SH-SY5Y (cell line): ENCODE measurements around the gene TREML2.

Experiments used
- GATA2 ChIP-seq: IDR thresholded peaks from 2 replicates; pipeline ENCODE4 v1.6.1; 2011; ENCODE audit warnings: mild to moderate bottlenecking, low read depth, low read length
- GATA3 ChIP-seq: IDR thresholded peaks from 2 replicates; pipeline ENCODE4 v1.6.1; 2011; ENCODE audit warnings: low read depth, mild to moderate bottlenecking, low read length, moderate library complexity

- TF ChIP-seq GATA2, result no peak
- no peak for TF ChIP-seq GATA3
Observed at GRCh38 chr6:41160933-41161332, 40.0 kb downstream of the TREML2 start.
